HG03135 (cell line): ENCODE data around the gene TSC2.
"Not testable (repeated sequence)": the region's sequence is repeated elsewhere in the genome, so short reads cannot be mapped to it uniquely, and the experiment has no call there.

Experiments used
- ATAC-seq: cut with Tn5 transposase; IDR thresholded peaks from one replicate; pipeline ENCODE4 v1.9.1; 2021; ENCODE audit warnings: mild to moderate bottlenecking, moderate library complexity; ENCODE audit not compliant: unreplicated experiment

The TSC2 gene

DNA sequence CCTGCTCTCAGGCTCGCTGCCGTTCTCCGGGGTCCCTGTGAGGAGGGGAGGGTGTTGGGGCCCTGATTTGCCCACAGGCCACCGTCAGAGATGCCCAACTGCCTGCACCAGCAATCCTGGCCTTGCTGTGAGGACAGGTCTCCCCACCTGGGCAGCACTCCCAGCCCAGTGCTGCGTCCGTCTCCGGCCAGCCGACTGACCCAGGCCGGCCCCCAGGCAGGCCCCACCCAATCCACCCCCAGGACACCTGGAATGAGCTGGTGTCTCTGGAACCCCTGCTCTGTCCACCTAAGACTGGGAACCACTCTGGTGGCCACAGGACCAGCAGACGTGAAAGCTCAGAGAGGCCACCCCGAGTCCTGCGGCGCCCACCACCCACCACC, 67.8 kb downstream of the TSC2 start:
- no peak for ATAC-seq

DNA sequence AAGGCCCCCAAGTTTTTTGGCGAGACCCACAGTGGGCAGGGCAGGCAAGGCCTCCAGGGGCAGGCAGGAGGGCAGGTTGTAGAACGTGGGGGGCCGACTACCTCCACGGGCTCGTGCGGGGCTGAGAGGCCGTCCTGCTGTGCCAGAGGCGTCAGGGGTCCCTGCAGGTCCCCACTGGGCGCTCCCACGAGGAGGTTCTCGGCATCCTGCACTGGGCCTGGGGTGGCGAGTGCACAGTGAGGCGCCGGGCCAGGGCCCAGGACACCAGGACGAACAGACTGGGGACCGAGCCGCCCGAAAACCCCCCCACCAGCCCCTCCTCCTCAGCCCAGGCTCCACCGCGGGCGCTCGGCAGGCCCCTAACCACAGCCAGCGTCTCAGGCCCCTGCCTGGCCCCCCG, 68.6 kb downstream of the TSC2 start:
- not testable (repeated sequence) for ATAC-seq

DNA sequence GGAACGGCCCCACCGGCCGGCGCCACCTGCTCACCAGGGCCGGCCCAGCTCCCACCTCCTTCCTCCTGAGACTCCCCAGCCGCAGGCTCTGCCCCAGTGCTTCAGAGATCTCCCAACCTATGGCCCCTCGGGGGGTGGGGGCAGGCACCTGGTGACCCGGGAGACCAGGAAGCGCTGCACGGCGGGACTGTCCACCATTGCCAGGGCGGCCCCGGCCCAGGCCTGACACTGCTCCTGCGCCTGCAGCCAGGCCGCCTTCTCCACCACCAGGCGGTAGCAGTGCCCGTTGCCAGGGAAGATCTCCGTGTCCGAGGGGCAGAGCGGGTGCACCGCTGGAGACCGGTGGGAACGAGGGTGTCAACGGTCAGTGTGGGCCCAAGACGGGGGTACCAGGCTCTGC, 69.6 kb downstream of the TSC2 start:
- not testable (repeated sequence) for ATAC-seq

DNA sequence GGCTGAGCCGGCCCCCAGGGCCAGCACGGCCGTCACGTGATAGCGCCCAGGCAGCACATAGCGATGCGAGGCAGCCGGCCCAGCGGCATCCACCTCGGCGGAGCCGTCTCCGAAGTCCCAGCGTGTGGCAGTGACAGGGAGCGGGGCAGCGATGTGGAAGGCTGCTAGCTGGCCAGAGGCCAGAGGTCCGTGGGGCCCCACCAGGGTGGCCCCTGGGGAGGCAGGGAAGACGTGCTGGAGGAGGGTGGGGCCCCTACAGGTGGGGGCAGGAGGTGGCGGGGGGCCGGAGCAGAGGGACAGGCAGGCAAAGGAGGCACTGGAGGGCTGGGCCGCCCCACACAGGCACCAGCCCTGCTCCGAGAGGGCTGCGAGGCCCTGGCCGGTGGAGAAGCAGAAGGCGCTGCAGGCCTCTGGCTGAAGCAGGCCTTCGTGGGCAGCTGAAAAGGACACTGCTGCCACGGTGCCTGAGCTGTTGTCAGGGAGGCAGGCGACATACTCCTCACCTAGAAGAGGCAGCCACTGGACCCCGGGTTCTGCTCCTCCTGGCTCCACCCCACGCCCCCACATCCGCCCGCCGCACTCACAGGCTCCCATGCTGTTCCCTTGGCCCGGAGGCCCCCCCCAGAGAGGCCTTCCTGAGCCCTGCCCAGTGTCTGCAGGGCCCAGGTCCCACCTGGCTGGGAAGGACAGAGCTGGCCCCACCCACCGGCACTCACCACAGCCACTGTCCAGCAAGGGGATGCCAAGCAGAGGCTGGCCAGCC, 70.4 kb downstream of the TSC2 start:
- not testable (repeated sequence) for ATAC-seq

DNA sequence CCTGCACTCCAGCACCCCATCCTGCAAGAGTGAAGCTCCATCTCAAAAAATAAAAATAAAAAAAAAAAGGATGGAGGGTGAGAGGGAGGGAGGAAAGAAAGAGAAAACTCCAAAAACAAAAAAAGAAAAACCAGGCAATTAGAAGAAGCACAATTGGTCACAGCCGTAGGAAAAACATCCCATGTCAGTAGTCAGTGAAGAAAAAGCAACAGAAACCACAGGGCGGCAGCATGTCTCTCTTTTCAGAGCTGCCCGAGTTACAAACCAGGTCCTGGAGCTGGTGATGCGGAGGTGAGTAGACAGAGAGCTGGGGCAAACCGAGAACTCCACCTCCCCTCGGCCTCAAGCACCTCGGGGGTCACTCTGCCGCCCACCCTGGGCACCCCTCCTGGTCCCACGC, 73.5 kb downstream of the TSC2 start:
- not testable (repeated sequence) for ATAC-seq

DNA sequence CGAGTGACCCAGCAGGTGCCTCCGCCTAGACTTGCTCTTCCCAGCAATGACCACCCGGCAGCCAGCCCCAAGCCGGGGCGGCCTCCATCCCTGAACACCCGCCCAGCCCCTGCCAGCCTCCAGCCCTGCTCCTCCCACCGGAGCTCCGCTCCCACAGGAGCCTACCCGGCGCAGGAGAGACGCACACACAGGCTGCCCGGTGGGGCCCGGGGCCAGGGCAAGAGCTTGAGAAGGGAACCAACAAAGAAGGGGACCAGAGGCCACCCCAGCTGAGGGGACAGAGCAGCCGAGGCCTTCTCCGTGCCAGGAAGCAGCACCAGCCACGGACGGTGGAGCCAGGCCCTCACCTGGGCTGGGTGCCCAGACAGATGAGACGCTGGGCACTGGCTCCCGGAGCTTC, 74.1 kb downstream of the TSC2 start:
- ATAC-seq, result no peak

DNA sequence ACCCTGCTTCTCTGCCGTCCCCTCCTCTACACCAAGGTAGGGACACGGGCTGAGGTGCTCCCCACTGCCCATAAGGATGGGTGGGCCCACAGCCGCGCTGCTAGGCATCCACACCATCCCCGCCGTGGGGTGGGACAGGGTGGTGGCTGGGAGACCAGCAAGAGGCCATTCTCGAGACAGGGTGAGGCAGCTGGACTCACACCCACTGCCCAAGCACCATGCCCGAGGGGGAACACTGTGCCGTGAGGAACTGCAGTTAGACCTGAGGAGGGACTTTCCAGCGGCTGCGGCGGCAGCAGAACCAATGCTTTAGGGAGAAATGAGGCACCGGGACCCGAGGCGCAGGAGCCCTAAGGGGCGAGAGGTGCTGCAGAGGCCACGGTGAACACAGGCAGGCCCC, 74.6 kb downstream of the TSC2 start:
- no peak for ATAC-seq

DNA sequence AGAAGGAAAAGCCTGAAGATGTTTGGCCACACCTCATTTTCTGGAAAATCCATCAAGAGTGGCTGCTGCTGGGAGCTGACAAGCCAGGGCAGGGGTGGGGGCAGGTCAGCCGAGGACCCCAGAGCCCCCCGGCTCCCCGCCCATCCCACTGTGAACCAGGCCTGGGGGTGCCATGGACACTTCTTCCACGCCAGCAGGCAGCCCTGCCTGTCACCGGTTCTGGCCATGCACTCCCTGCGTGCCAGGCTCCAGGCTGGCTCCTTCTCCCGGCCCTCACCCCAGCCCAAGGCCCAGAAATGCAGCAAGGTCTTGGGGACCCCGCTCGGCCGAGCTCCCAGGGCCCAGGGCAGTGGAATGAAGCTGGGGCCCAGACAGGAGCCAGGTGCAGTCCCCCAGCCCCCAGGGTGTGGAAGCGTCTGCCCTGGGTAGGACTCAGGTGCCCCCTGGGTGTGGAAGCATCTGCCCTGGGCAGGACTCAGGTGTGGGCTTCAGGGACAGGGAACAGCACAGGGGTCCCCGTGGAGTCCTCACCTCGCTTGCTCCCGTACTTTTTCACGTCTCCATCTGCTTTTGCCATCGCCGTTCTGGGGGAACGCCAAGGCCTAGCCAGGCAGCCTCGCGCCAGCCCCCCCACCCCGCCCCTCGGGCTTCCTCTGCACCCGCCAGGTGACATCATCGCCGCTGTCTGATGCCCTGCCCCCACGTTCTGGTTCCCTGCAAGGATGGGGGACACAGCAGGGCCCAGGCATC, 75.3 kb downstream of the TSC2 start:
- ATAC-seq, result not testable (repeated sequence)

DNA sequence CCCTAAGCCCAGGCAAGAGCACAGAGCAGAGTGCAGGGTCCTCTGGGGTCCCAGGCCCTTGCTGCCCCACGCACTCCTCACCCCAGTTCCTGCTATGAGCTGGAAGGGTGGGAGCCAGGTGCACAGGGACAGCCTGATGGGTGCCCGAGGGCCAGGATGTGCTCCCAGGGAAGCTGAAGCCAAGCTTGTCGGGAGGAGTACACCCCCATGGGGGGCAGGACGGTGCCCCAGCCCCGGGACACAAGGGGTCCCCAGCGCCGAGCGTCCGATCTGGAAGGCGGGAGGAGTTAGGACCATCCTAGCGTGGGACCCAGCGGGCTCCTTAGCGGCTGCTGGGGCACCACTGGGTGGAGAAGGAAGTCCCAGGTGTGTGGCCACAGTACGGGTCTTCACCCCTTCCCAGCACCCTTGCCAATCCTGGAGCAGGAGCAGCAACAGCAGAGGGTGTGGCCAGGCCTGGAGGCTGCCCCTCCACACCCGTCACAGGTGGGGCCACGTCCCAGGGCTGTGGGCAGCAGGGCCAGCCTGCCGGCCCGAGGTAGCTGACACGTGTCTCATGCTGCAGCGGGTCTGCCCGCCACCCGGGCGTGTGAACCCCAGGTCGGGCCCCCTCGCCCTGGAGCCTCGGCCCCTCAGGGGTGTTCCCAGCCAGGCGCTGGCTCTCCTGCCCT, 76.1 kb downstream of the TSC2 start:
- ATAC-seq, result not testable (repeated sequence)

DNA sequence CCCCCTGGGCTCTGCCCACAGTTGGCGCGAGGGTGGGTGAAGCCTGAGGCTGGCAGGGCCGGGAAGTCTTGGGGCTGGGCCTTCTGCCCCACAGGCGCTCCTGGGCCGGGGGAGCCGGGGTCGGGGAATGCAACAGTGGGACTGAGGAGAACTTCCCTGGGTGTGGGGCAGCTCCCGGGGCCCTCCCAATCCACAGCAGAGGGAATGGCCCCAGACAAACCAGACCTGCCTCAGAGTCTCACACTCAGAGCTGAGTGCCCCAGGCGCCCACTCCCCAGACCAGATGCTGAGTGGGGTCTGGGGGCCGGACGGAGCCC, 76.5 kb downstream of the TSC2 start:
- ATAC-seq, result not testable (repeated sequence)

DNA sequence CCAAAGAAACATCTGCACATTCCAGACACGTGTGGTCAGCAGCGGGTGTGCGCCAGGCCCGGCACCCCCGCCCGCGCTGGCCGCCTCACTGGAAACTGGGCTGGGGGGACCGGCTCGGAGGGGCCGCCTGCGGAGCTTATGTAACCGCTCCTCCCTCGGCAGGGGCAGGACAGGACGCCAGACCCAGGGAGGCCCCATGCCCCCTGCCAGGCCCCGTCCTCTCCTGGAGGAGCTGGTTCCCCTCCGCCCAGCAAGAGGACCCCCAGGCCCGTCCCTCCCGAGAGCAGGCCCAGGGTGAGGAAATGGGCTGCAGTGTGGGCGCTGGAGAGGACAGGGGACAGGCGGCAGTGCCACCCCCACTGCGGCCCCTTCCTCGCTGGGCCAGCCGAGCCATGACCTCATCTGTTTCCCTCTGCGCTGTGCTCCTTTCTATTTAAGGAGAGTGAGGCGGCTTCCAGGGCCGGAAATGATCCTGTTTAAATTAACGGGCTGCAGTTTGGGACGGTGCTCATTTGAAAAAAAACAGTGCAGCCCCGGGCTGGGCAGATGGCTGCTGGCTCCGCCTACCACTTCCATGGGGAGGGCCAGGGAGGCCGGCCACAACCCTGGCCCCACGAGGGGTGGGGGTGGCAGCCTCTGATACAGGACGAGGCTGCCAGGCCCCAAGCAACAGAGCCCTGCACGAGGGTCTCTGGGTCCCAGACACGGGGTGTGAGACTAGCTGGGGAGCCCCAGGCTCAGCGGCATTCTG, 77.1 kb downstream of the TSC2 start:
- ATAC-seq, result not testable (repeated sequence)

DNA sequence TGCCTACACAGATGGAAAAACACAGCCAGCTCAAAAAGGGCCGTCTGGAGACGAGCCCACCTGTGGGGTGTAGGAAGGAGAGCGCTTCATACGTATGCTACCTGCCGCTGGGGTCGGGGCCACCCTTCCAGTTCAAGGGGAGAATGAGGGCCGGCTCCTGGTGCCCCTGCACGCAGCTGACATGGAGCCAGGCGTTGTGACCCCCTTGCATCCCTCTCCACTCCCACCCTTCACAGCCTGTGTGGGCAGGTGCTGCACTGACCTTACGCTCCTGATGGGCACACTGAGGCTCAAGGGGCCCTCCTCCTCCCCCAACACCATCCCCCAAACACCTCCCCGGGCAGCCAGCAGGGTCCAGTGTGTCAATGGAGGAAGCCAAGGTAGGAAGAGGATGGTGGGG, 77.8 kb downstream of the TSC2 start:
- ATAC-seq, result not testable (repeated sequence)

DNA sequence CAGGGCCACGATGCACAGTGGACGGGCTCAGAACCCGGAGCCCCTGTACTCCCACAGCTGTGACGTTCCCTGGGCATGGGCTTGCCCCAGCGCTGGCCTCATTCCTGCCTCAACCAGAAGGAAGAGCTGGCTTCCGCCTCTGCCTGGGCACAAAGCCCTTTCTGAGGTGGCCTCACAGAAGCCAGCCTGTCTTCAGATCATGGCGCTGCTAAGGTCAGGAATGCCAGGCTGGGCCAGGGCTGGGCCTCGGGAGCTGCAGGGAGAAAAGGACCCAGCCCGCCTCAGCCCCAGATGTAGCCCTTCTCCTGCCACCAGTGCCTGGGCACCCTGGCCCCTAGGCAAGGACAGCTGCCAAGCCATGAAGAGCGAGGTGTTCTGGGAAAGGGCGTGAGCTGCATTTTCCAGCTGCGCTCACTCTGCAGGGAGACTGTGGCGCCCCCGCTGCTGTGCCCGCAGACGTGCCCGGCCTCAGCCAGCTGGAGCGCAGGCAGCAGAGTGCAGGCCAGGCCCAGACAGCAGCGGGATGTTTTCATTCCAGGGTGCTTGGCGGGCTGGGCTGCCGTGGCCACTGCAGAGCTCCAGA, 78.5 kb downstream of the TSC2 start:
- ATAC-seq, result not testable (repeated sequence)

DNA sequence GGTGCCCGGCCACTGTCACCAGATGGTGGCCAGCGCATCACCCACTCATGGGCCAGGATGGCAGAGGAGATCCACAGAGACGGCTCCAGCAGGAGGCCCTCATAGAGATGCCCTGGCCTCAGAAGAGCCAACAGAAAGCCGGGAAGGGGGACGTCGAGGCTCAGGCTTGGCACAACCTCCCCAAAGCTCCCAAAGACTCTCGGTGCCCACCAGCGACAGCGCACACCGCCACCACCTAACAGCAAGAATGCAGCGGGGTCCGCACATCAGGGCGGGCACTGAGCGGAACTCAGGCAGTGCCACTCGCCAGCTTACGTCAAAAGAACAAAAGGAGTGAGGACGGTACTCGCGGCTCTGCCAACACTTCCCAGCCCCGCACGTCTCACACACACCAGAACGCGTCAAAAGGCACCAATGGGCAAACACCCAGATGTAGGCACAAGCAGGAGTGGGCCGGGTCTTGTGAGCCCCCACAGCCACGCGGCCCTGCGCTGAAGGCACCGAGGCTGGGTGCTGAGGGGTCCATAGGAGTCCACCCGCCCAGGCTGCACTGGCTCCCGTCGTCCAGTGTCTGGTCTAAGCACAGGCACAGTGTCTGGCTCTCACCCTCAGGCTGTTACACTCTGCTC, 79.3 kb downstream of the TSC2 start:
- not testable (repeated sequence) for ATAC-seq

DNA sequence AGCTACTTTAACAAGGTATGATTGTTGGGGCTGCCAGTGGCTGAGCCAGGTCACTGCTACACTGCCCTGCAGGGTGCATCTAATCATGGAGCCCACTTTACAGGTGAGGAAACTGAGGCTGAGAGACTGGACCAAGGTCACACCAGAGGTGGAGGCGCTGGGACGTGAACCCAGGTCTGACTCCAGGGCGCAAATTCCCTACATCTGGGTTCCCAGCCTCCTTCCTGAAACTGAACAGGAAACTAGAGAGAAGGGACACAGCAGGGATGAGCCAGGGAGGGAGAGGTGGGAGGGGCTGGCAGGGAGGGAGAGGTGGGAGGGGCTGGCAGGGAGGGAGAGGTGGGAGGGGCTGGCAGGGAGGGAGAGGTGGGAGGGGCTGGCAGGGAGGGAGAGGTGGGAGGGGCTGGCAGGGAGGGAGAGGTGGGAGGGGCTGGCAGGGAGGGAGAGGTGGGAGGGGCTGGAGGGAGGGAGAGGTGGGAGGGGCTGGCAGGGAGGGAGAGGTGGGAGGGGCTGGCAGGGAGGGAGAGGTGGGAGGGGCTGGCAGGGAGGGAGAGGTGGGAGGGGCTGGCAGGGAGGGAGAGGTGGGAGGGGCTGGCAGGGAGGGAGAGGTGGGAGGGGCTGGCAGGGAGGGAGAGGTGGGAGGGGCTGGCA, 80.0 kb downstream of the TSC2 start:
- not testable (repeated sequence) for ATAC-seq

DNA sequence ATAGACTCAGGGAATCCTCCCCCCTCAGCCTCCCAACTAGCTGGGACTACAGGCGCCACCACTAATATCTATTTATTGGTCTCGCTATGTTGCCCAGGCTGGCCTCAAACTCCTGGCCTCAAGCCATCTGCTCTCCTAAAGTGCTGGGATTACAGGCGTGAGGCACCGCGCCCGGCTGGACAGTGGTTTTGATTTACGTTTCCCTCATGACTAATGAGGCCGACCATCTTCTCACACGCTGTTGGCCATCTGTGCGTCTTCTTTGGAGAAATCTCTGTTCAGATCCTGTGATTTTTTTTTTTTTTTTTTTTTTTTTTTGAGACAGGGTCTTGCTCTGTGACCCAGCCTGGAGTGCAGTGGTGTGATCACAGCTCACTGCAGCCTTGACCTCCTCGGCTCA, 81.5 kb downstream of the TSC2 start:
- not testable (repeated sequence) for ATAC-seq

DNA sequence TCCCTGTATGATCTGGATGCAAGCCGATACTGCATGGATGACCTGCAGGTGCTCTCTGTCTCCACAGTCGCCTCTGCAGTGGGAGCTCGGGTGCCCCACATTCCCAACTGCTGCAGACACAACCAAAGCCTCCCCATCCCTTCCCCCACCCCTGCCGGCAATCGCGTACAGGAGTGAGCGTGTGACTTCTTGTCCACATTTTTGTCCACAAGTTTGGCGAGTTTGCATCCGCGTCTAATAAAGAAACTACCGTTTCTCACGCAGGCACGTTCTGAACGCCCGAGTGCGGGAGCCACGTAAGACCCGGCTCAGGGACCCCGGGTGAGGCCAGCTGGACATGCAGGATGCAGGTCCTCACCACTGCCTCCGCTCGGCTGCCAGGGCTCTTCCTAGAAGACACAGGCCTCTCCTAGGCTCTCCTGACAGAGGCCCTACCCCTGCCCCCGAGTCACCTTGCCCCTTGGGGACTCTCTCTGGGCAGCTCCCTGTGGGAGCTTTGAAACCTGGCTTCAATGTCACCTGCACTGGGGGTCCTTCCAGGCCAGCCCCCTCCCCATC, 82.2 kb downstream of the TSC2 start:
- ATAC-seq, result not testable (repeated sequence)

DNA sequence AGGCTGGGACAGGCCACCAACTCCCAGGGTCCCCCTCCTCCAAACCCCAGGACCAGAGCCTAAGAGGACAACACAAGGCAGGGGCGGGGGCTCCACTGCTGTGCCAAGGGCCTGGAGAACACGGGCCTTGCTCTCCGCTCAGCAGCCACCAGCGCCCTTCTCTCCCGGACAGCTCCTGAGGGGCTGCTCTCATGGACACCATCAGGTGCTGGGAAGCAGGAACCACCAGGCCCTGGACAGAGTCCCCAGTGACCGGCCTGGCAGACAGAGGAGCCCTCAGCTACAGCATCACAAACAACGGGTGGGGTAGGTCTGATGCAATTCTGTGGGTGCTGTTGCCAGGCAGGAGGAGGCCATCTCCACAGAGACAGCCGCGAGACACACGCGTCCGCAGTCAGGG, 86.0 kb downstream of the TSC2 start:
- ATAC-seq, result not testable (repeated sequence)

DNA sequence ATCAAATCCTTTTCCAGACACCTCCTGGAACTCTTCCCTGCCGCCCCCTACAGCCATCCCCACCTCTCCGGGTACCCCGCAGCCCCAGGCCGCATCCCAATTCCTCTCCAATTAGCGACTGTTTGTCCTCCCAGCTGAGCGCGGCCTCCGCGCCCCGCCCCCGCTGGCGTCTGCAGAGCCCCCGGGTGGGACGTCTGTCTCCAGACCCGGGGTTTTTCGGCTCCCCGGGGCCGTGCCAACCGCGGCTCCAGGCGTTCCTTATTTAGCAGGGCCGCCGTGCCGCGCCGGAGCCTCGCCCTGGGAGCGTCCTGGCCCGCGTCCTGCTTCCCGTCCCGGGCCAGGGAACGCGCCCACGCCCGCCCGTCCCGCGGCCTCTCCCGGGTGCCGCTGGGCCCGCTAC, 87.3 kb downstream of the TSC2 start:
- ATAC-seq, result not testable (repeated sequence)
